BE2C (cell line): ENCODE measurements around the gene SRP19. TPM values are rescaled to one million over a fixed set of nuclear protein-coding genes. Genes with fewer than 3 reads are reported as not detected.

Experiments used
- DNase-seq: peaks from one replicate; pipeline ENCODE4 v3.0.0-alpha.2; 2020
- H3K27me3 ChIP-seq: fragments of 250-450 bp; sonication (Bioruptor Pico); 2 replicates; pipeline ENCODE4 v1.5.1; 2020; ENCODE audit warnings: mild to moderate bottlenecking
- H3K36me3 ChIP-seq: fragments of 250-450 bp; sonication (Bioruptor Pico); 2 replicates; pipeline ENCODE4 v1.5.1; 2020; ENCODE audit warnings: mild to moderate bottlenecking
- H3K4me1 ChIP-seq: fragments of 250-450 bp; sonication (Bioruptor Pico); 2 replicates; pipeline ENCODE4 v1.5.1; 2020
- H3K4me3 ChIP-seq: 2 replicates; pipeline ENCODE4 v1.5.1; 2011; ENCODE audit warnings: low read depth, low read length
- H3K9me3 ChIP-seq: fragments of 250-450 bp; sonication (Bioruptor Pico); 2 replicates; pipeline ENCODE4 v1.5.1; 2020
- CTCF ChIP-seq: IDR thresholded peaks from 2 replicates; pipeline ENCODE4 v1.5.1; 2012; ENCODE audit warnings: mild to moderate bottlenecking, low read depth, low read length
- polyA plus RNA-seq: library from polyadenylated mRNA; unstranded; fragments of >200 nt; gene quantifications from one replicate; pipeline ENCODE4 v1.2.1, GENCODE V29; 2012; ENCODE audit warnings: low read depth, missing spikeins; ENCODE audit not compliant: insufficient read length, insufficient read depth

Gene SRP19
- 54.1 TPM for polyA plus RNA-seq

DNA sequence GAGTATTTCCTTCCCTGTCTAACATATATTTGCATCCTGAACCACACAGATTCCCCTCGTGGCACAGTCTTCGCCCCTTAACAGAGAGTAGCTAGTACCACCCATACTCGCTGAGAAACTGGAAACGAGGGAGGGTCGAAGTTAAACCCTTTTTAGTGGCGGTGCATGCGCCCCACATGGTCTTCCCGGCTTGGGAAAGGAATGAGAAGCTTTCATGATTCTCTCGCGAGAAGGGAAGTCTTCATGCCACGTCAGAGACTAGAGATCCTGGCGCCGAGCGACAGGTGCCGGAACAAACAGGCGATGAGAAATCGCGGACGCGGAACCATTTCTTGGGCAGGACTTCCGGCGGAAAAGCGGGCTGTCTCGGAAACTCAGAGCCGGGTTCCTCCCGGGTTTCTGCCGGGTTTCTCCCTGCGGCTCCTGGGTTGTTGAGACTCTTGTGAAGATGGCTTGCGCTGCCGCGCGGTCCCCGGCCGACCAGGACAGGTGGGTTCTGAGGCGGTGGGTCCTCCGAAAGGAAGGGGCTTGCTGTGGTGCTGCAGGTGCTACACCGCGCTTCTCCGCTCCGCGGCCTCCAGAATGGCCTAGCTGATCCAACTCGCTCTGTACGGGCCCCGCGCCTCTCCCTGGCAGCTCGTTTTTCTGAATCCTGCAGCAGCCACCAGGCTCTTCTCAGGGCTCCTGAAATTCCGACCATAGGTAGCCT is at the start of gene SRP19:
TSS of gene SRP19 (plus strand) at position 359 of the 709 bp plus-strand sequence. CDS start at position 449, 90 bp downstream.
- 0 out of 2 replicates have a peak, but pooled peaks cover 3% of the 10 kb centered on the region for H3K27me3 ChIP-seq
- H3K9me3 ChIP-seq, result no peaks in the 10 kb centered on the region
- H3K36me3 ChIP-seq, result peaks cover 20% of the 10 kb centered on the region
- peak; percentile 96 for DNase-seq
- no peaks in the 10 kb centered on the region; the same call in 1 of the 2 replicates for H3K4me1 ChIP-seq
- TF ChIP-seq CTCF, result no peak
- peak within 1 kb of the TSS; percentile 94 for H3K4me3 ChIP-seq

DNA sequence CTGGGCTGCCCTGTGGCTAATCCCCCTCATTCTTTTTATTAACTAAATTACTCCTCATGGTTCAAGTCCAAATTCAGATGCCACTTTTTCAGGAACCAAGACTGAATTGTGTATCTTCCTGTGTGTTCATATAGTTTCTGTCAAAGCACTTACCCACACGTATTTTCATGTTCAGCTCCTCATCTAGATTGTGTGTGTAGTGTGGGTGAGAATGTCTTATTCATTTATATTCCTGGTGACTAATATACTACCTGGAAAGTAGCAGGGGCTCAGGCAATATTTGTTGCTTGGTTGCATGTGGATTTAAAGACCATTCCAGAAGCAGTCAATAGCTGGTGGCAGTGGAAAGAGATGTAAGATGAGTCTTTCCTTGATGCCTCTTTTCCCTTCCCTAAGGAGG is 48.5 kb upstream of the SRP19 start:
- no peaks in the 10 kb centered on the region for H3K27me3 ChIP-seq
- DNase-seq, result no peak
- H3K9me3 ChIP-seq, result no peaks in the 10 kb centered on the region
- H3K36me3 ChIP-seq, result peaks cover 6% of the 10 kb centered on the region; the same call in 1 of the 2 replicates
- H3K4me1 ChIP-seq, result no peaks in the 10 kb centered on the region
- no peak for TF ChIP-seq CTCF
- no peak overlapping the region for H3K4me3 ChIP-seq

- H3K9me3 ChIP-seq, result no peaks in the 10 kb centered on the region
- TF ChIP-seq CTCF, result no peak
- H3K4me3 ChIP-seq, result no peak overlapping the region
- peaks cover 26% of the 10 kb centered on the region for H3K36me3 ChIP-seq
- H3K4me1 ChIP-seq, result no peaks in the 10 kb centered on the region
- DNase-seq, result no peak
- H3K27me3 ChIP-seq, result no peaks in the 10 kb centered on the region
These were observed 40.8 kb upstream of the SRP19 start for GRCh38 chr5:112820246-112820645.

GRCh38 chr5:112822456-112822855 is 38.6 kb upstream of the SRP19 start:
- no peak overlapping the region for H3K4me3 ChIP-seq
- H3K27me3 ChIP-seq, result no peaks in the 10 kb centered on the region
- peaks cover 32% of the 10 kb centered on the region for H3K36me3 ChIP-seq
- no peaks in the 10 kb centered on the region for H3K9me3 ChIP-seq
- H3K4me1 ChIP-seq, result no peaks in the 10 kb centered on the region
- DNase-seq, result no peak
- no peak for TF ChIP-seq CTCF

DNA sequence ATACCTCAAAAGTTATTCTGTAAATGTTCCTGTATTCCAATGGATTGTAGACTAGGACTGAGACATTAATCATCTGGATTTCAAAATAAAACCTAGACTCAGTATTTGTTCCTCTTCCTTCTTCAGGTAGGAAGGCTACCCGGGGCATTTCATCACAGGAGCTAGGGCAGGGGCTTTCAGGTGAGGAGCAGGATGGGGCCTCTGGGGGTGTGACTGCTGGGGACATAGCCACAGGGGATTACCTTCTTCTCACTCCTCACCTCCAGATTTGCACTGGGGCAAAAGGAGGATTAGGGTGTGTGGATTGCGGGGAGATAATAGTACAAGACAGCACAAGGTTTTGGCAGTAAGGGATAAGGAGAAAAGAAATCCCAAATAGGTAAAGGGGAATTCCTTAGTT is 37.9 kb upstream of the SRP19 start:
- TF ChIP-seq CTCF, result no peak
- Histone ChIP-seq H3K9me3 (no peaks in the 10 kb centered on the region), H3K27me3 (no peaks in the 10 kb centered on the region), H3K36me3 (peaks cover 39% of the 10 kb centered on the region), H3K4me3 (no peak overlapping the region), H3K4me1 (no peaks in the 10 kb centered on the region)
- DNase-seq, result no peak

DNA sequence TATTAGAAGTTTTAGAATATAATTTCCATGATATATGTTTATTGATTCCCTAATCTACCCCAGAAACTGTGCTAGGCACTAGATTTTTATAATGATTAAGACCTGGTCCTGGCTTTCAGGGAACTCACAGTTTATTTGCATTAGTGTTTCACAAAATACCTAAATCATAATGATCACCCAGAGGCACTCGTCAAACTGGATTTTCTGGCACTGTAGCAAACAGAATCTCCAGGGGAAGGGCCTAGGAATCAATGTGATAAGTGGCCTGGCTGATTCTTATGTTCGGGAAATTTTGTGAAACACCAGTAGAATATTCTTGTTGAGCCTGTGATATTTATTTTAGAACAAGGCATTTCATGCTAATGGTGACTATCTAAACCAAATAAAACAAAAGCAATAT is 37.4 kb upstream of the SRP19 start:
- Histone ChIP-seq H3K4me3 (no peak overlapping the region), H3K36me3 (peaks cover 40% of the 10 kb centered on the region), H3K4me1 (no peaks in the 10 kb centered on the region), H3K9me3 (no peaks in the 10 kb centered on the region), H3K27me3 (no peaks in the 10 kb centered on the region)
- no peak for DNase-seq
- no peak for TF ChIP-seq CTCF
